EL (cell line): ENCODE measurements around the gene EMD.

Source experiments
- DNase-seq: peaks from one replicate; pipeline ENCODE4 v3.0.0-alpha.2; 2016

Gene EMD

DNA sequence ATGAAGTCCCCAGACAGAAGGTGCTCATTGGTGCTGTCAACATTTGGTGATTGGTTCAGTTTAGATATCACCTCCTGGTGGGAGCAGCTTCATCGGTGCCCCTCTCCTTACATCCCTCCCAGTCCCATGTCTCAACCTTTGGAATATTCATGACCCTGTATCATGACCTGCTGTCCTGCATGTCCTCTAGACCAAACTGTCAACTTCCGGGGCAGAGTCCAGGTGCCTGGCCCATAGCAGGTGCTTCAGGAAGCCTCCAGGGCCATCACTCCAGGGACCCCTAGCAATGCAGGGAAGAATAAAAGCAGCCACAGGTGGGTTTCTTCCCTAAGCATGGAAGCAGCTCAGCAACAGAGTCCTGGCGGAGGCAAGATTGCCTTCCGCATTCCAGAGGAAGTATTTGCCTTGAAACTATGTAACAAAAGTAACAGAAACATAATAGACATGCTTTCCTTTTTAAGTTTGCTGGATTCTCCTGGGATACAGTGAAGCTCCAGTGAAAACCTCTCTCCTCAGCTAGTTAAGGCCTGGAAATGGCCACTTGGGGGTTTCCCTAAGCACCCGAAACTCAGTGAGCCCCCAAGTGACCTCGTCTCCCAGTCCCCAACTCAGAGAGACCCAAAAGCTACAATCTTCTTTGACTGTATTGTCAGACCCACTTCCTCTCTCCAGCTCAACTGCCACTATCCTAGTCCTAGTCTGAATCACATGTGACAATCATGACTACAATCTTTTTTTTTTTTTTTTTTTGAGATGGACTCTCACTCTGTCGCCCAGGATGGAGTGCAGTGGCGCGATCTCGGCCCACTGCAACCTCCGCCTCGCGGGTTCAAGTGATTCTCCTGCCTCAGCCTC lies 48.0 kb downstream of the EMD start:
- no peak for DNase-seq

DNA sequence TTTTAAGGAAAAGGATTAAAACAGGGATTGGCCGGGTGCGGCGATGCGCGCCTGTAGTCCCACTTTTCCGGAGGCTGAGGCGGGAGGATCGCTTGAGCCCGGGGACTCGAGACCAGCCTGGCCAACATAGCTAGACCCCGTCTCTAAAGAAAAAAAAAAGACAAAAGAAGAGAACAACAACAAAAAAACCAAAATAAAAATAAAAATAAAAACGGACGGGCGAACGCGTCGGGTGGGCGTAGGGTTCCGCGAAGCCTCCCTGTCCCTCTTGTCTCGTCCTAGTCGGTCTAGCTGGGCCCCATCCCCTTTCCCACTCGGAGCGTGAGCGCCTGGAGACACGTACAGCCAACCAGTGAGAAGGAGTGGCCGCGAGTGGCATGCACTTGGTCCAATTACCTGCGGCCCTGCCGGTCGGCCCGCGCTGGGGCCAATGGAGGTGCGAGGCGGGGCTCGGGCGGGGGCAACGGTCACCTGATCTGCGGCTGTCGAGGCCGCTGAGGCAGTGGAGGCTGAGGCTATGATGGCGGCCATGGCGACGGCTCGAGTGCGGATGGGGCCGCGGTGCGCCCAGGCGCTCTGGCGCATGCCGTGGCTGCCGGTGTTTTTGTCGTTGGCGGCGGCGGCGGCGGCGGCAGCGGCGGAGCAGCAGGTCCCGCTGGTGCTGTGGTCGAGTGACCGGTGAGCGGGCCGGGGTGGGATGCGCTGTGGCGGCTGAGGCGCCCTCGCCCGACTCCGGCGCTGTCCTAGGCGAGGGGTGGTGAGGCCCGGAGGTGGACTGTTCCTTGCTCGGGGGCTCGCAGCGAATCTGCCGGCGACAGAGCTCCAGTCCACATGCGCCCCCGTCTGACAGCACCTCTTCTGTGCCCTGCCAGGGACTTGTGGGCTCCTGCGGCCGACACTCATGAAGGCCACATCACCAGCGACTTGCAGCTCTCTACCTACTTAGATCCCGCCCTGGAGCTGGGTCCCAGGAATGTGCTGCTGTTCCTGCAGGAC lies 49.4 kb downstream of the EMD start, which contains the start of gene ATP6AP1:
Gene ATP6AP1 (plus strand): TSS at position 502 of the 996 bp plus-strand sequence. CDS start 16 bp downstream, at position 518.
- DNase-seq, result peak; percentile 92

- no peak for DNase-seq
These were observed 50.6 kb downstream of the EMD start for GRCh38 chrX:154429711-154430110.

- DNase-seq, result no peak
These were observed 51.4 kb downstream of the EMD start for GRCh38 chrX:154430479-154430878.

DNA sequence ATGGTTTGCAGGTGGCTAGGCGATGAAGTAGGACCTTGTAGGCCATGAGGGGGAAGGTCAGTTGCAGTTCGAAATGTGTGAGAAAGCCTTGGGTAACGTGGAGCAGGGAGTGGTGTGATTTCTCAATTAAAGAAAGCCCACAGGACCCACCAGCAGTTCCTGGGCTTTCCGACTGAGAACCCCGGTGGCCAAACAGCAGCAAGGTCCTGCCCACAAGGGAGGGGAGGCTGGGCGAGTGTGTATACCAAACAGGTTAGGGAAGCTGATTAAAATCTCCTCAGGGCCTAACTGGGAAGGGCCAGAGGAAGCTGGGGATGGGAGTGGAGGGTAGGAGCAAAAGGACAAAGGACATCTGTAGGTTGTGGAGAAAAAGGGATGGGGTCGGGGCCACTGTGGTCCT lies 51.8 kb downstream of the EMD start:
- no peak for DNase-seq
